Astrocyte (in vitro differentiated cells and primary cell): Measurements from ENCODE around the gene C10orf62. TPM values are rescaled to one million over a fixed set of nuclear protein-coding genes. Genes with fewer than 3 reads are reported as not detected.

Source experiments
- DNase-seq: peaks from one replicate; pipeline ENCODE4 v3.0.0-alpha.2; 2010; ENCODE audit warnings: low read depth
- FAIRE-seq: peaks from 2 replicates; lab custom pipeline; 2011; peaks lifted over from hg19 to GRCh38; lab: Jason Lieb, UNC
- H2AFZ ChIP-seq: 2 replicates; pipeline ENCODE4 v1.6.0; 2012; ENCODE audit warnings: low read depth, low read length, inconsistent platforms
- H3K27ac ChIP-seq: 2 replicates; pipeline ENCODE4 v1.5.1; 2011; ENCODE audit warnings: low read depth, low read length, inconsistent platforms
- H3K27me3 ChIP-seq: 2 replicates; pipeline ENCODE4 v1.6.0; 2011; ENCODE audit warnings: low read length, inconsistent platforms; ENCODE audit not compliant: insufficient read depth
- H3K36me3 ChIP-seq: 2 replicates; pipeline ENCODE4 v1.5.1; 2011; ENCODE audit warnings: low read length, inconsistent platforms; ENCODE audit not compliant: insufficient read depth
- H3K4me1 ChIP-seq: 2 replicates; pipeline ENCODE4 v1.5.1; 2011; ENCODE audit warnings: low read length, inconsistent platforms; ENCODE audit not compliant: insufficient read depth
- H3K4me2 ChIP-seq: 2 replicates; pipeline ENCODE4 v1.6.0; 2012; ENCODE audit warnings: low read length, inconsistent platforms
- H3K4me3 ChIP-seq: 2 replicates; pipeline ENCODE4 v1.5.1; 2011; ENCODE audit warnings: low read depth, mild to moderate bottlenecking, low read length, inconsistent platforms; ENCODE audit not compliant: insufficient read depth
- H3K79me2 ChIP-seq: 2 replicates; pipeline ENCODE4 v1.6.0; 2012; ENCODE audit warnings: mild to moderate bottlenecking, low read length, inconsistent platforms; ENCODE audit not compliant: insufficient read depth
- H3K9ac ChIP-seq: 2 replicates; pipeline ENCODE4 v1.6.0; 2012; ENCODE audit warnings: mild to moderate bottlenecking, low read length, inconsistent platforms
- H3K9me3 ChIP-seq: 2 replicates; pipeline ENCODE4 v1.5.1; 2012; ENCODE audit warnings: low read depth, mild to moderate bottlenecking, low read length, inconsistent platforms; ENCODE audit not compliant: insufficient read depth
- H4K20me1 ChIP-seq: 2 replicates; pipeline ENCODE4 v1.6.0; 2012; ENCODE audit warnings: low read length, inconsistent platforms; ENCODE audit not compliant: insufficient read depth
- H3K27ac Mint-ChIP-seq: one replicate; pipeline ENCODE4 v1.8.0; 2021; ENCODE audit warnings: mild to moderate bottlenecking, mixed read lengths; ENCODE audit not compliant: unreplicated experiment
- H3K27me3 Mint-ChIP-seq: one replicate; pipeline ENCODE4 v1.8.0; 2021; ENCODE audit warnings: low read depth, mixed read lengths; ENCODE audit not compliant: unreplicated experiment
- H3K36me3 Mint-ChIP-seq: one replicate; pipeline ENCODE4 v1.8.0; 2021; ENCODE audit warnings: low read depth, mixed read lengths; ENCODE audit not compliant: unreplicated experiment
- H3K4me1 Mint-ChIP-seq: one replicate; pipeline ENCODE4 v1.8.0; 2021; ENCODE audit warnings: low read depth, mixed read lengths; ENCODE audit not compliant: unreplicated experiment
- H3K4me3 Mint-ChIP-seq: one replicate; pipeline ENCODE4 v1.8.0; 2021; ENCODE audit warnings: mild to moderate bottlenecking, moderate library complexity, mixed read lengths; ENCODE audit not compliant: unreplicated experiment
- H3K9me3 Mint-ChIP-seq: one replicate; pipeline ENCODE4 v1.8.0; 2021; ENCODE audit warnings: mild to moderate bottlenecking, mixed read lengths; ENCODE audit not compliant: unreplicated experiment
- CTCF ChIP-seq: IDR thresholded peaks from 2 replicates; pipeline ENCODE4 v1.5.1; 2011; ENCODE audit warnings: low read depth, mild to moderate bottlenecking, inconsistent platforms, low read length, moderate library complexity; ENCODE audit not compliant: insufficient read depth
- EZH2 ChIP-seq: IDR thresholded peaks from 2 replicates; pipeline ENCODE4 v1.6.1; 2012; ENCODE audit warnings: mild to moderate bottlenecking, low read length, inconsistent platforms; ENCODE audit not compliant: insufficient read depth
- total RNA-seq: library from RNA; stranded (reverse); gene quantifications from 2 replicates; pipeline ENCODE4 v1.2.1, GENCODE V29; 2021

C10orf62 gene
- total RNA-seq, 1 donor from 2014 or later, result not detected

- no peak overlapping the region for H3K27ac ChIP-seq
- peaks cover 5% of the 10 kb centered on the region for H3K79me2 ChIP-seq
- no peaks in the 10 kb centered on the region for H3K4me1 ChIP-seq
- H3K9me3 Mint-ChIP-seq, result no peaks in the 10 kb centered on the region
- H2AFZ ChIP-seq, result no peak overlapping the region
- H3K9ac ChIP-seq, result no peak overlapping the region
- no peaks in the 10 kb centered on the region for H3K9me3 ChIP-seq
- H3K27me3 ChIP-seq, result no peaks in the 10 kb centered on the region
- H3K4me2 ChIP-seq, result no peak overlapping the region
- no peak overlapping the region for H3K4me3 ChIP-seq
- H3K4me3 Mint-ChIP-seq, result no peak overlapping the region
- DNase-seq, result no peak
- TF ChIP-seq CTCF (no peak), EZH2 (no peak)
- H3K36me3 ChIP-seq, result peaks cover 6% of the 10 kb centered on the region
- H3K36me3 Mint-ChIP-seq, result peaks cover 5% of the 10 kb centered on the region
- H3K27me3 Mint-ChIP-seq, result no peaks in the 10 kb centered on the region
- peaks cover 19% of the 10 kb centered on the region for H3K4me1 Mint-ChIP-seq
- H3K27ac Mint-ChIP-seq, result no peak overlapping the region
- peaks cover 30% of the 10 kb centered on the region for H4K20me1 ChIP-seq
- FAIRE-seq, result no peak
Observed at GRCh38 chr10:97567891-97568290, 21.6 kb upstream of the C10orf62 start.

- H3K27ac ChIP-seq, result no peak overlapping the region
- H3K4me3 ChIP-seq, result no peak overlapping the region
- Mint-ChIP-seq H3K27ac (no peak overlapping the region), H3K27me3 (no peaks in the 10 kb centered on the region), H3K9me3 (peaks cover 2% of the 10 kb centered on the region), H3K4me3 (no peak overlapping the region), H3K36me3 (peaks cover 7% of the 10 kb centered on the region), H3K4me1 (peaks cover 28% of the 10 kb centered on the region)
- no peak overlapping the region for H2AFZ ChIP-seq
- no peaks in the 10 kb centered on the region for H3K9me3 ChIP-seq
- peaks cover 5% of the 10 kb centered on the region for H3K79me2 ChIP-seq
- H3K9ac ChIP-seq, result no peak overlapping the region
- peaks cover 27% of the 10 kb centered on the region for H4K20me1 ChIP-seq
- no peak for FAIRE-seq
- no peak for DNase-seq
- peaks cover 6% of the 10 kb centered on the region for H3K36me3 ChIP-seq
- H3K27me3 ChIP-seq, result no peaks in the 10 kb centered on the region
- TF ChIP-seq EZH2 (no peak), CTCF (no peak)
- H3K4me2 ChIP-seq, result no peak overlapping the region
- H3K4me1 ChIP-seq, result peaks cover 7% of the 10 kb centered on the region
Observed at GRCh38 chr10:97570146-97570788, 19.3 kb upstream of the C10orf62 start.

- peaks cover 27% of the 10 kb centered on the region for H4K20me1 ChIP-seq
- no peak overlapping the region for H3K4me3 Mint-ChIP-seq
- no peak overlapping the region for H3K4me2 ChIP-seq
- TF ChIP-seq EZH2, result no peak
- TF ChIP-seq CTCF, result no peak
- H2AFZ ChIP-seq, result no peak overlapping the region
- H3K9me3 Mint-ChIP-seq, result peaks cover 2% of the 10 kb centered on the region
- H3K79me2 ChIP-seq, result peaks cover 2% of the 10 kb centered on the region
- FAIRE-seq (no peak), DNase-seq (no peak)
- no peak overlapping the region for H3K27ac Mint-ChIP-seq
- H3K36me3 ChIP-seq, result peaks cover 6% of the 10 kb centered on the region
- H3K4me1 ChIP-seq, result peaks cover 7% of the 10 kb centered on the region
- peaks cover 7% of the 10 kb centered on the region for H3K36me3 Mint-ChIP-seq
- no peaks in the 10 kb centered on the region for H3K27me3 ChIP-seq
- H3K4me3 ChIP-seq, result no peak overlapping the region
- H3K27ac ChIP-seq, result no peak overlapping the region
- no peaks in the 10 kb centered on the region for H3K27me3 Mint-ChIP-seq
- no peak overlapping the region for H3K9ac ChIP-seq
- no peaks in the 10 kb centered on the region for H3K9me3 ChIP-seq
- H3K4me1 Mint-ChIP-seq, result peaks cover 29% of the 10 kb centered on the region
Observed at GRCh38 chr10:97570789-97571471, 18.6 kb upstream of the C10orf62 start.
